Fibroblast of lung (primary cell): ENCODE results near the gene PDE9A.

ENCODE experiments used
- CTCF ChIP-seq, 2 donors: IDR thresholded peaks in 1 of 2; conservative IDR thresholded peaks in 1 of 2; 1 replicate in 1 of 2; 2 replicates in 1 of 2; pipeline ENCODE4 v1.5.1; 2011 to 2012; ENCODE audit warnings: low read length in 2 of 2, control low read depth in 1 of 2, inconsistent platforms in 1 of 2, low read depth in 1 of 2, mild to moderate bottlenecking in 1 of 2
- EZH2 ChIP-seq: IDR thresholded peaks from 2 replicates; pipeline ENCODE4 v1.5.1; 2012; ENCODE audit warnings: low read length, control low read depth, mild to moderate bottlenecking; ENCODE audit errors: missing control alignments

- TF ChIP-seq CTCF (conservative IDR thresholded peaks at IDR 0.05 in 1 of 2, IDR thresholded peaks at IDR 0.05 in 1 of 2; ENCODE audit: low read depth in 1 of 2, low read length in 2 of 2) (no peak), EZH2 (no peak)
These were observed 53.3 kb downstream of the PDE9A start for GRCh38 chr21:42706765-42707164.
